Panc1 (cell line): ENCODE results near the gene OR2G3. TPM values are rescaled to one million over a fixed set of nuclear protein-coding genes. Genes with fewer than 3 reads are reported as not detected.

Source experiments
- ATAC-seq: fragments of 200-7000 bp; cut with Tn5 transposase; 2 replicates; pipeline ENCODE4 v1.9.1; 2020; ENCODE audit warnings: mild to moderate bottlenecking, moderate library complexity
- BruUV-seq: library from RNA; stranded (reverse); fragments of 400-500 nt; replicated peaks from 2 replicates; lab custom pipeline; 2021; lab: Mats Ljungman, UMichigan
- CTCF ChIA-PET: fragments of 300-600 bp; sonication (Branson Sonifier 250); formaldehyde crosslinking; loops from one replicate; lab custom pipeline; 2022; ENCODE audit warnings: antibody characterized with exemption; lab: Charles Lee
- POLR2A ChIA-PET: fragments of 300-600 bp; sonication (Branson Sonifier 250); formaldehyde crosslinking; loops from one replicate; lab custom pipeline; 2022; ENCODE audit warnings: antibody characterized with exemption; lab: Charles Lee
- DNase-seq: peaks from one replicate; pipeline ENCODE4 v3.0.0-alpha.2; 2010; ENCODE audit warnings: low read depth, low spot score
- H3K27ac ChIP-seq: 2 replicates; pipeline ENCODE4 v1.5.1; 2011; ENCODE audit warnings: mild to moderate bottlenecking, low read length, inconsistent platforms
- H3K27me3 ChIP-seq: fragments of 200-500 bp; sonication (Bioruptor generic); 2 replicates; pipeline ENCODE4 v1.6.0; 2014; ENCODE audit warnings: low read length, inconsistent platforms; ENCODE audit not compliant: control insufficient read depth, insufficient read depth
- H3K36me3 ChIP-seq: fragments of 200-500 bp; sonication (Bioruptor generic); 2 replicates; pipeline ENCODE4 v1.5.1; 2014; ENCODE audit warnings: inconsistent platforms, mild to moderate bottlenecking, low read length, moderate library complexity; ENCODE audit not compliant: control insufficient read depth, insufficient read depth
- H3K4me1 ChIP-seq: 2 replicates; pipeline ENCODE4 v1.5.1; 2011; ENCODE audit warnings: inconsistent platforms, mild to moderate bottlenecking, low read length, moderate library complexity; ENCODE audit not compliant: control insufficient read depth, insufficient read depth
- H3K4me3 ChIP-seq, 2 experiments: 2 replicates each; pipeline ENCODE4 v1.5.1; 2011 to 2012; ENCODE audit warnings: low read depth in 2 of 2, low read length in 2 of 2, mild to moderate bottlenecking in 2 of 2, inconsistent platforms in 1 of 2, moderate library complexity in 1 of 2
- H3K9me3 ChIP-seq: fragments of 200-500 bp; sonication (Bioruptor generic); 2 replicates; pipeline ENCODE4 v1.5.1; 2014; ENCODE audit warnings: low read depth, mild to moderate bottlenecking, inconsistent platforms, low read length, moderate library complexity; ENCODE audit not compliant: control insufficient read depth, insufficient read depth
- CTCF ChIP-seq: fragments of 450-650 bp; IDR thresholded peaks from 2 replicates; pipeline ENCODE4 v1.5.1; 2017; ENCODE audit warnings: mild to moderate bottlenecking
- POLR2AphosphoS5 ChIP-seq: IDR thresholded peaks from 2 replicates; pipeline ENCODE4 v1.6.1; 2012; ENCODE audit warnings: mild to moderate bottlenecking, low read depth, low read length, moderate library complexity
- SIN3A ChIP-seq: IDR thresholded peaks from 2 replicates; pipeline ENCODE4 v1.6.1; 2012; ENCODE audit warnings: low read depth, mild to moderate bottlenecking, low read length, moderate library complexity, borderline replicate concordance; ENCODE audit not compliant: insufficient read depth
- TCF7L2 ChIP-seq: IDR thresholded peaks from 2 replicates; pipeline ENCODE4 v1.6.1; 2011; ENCODE audit warnings: mild to moderate bottlenecking, low read depth, low read length, inconsistent platforms
- in situ Hi-C: cut with HindIII; loops from 2 replicates; pipeline ENCODE4 v1.10.0; 2016; ENCODE audit warnings: low sequenced_read_pairs, low pct_unique_long_range_greater_than_20kb
- intact Hi-C: fragments of 100-400 bp; cut with micrococcal nuclease; formaldehyde crosslinking; loops from one replicate; pipeline ENCODE4 v1.10.0; 2022; ENCODE audit not compliant: unreplicated experiment
- total RNA-seq: library from RNA; stranded (reverse); gene quantifications from one replicate; pipeline ENCODE4 v1.2.1, GENCODE V29; 2021; ENCODE audit not compliant: unreplicated experiment
- TF ChIP-seq, protein P1 (sequence below), 2 experiments: IDR thresholded peaks; 2 replicates each; pipeline ENCODE4 v1.6.1; 2011 to 2012; ENCODE audit warnings: low read depth in 2 of 2, control low read depth in 1 of 2, low read length in 1 of 2, mild to moderate bottlenecking in 1 of 2, moderate library complexity in 1 of 2; ENCODE audit not compliant: insufficient read depth in 1 of 2

OR2G3 gene
- total RNA-seq, 1 experiment from 2014 or later: not detected

DNA sequence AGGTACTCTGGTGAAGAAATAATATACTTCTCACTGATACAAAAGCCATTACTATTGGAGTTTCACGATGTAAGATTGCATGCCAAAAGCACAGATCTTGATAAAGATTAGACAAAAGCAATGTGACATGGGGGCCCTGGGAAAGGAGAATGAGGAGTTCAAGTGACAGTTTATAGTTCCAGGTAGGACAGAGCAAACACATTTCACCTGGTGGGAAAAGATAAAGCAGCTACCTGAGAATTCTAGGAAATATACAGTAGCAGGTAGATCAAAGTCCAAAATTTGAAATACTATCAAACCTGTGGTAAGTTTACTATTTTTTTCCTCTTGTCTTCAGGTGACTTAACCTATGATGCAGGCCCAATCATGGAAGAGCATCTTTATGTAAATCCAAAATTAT lies 8.0 kb downstream of the OR2G3 start:
- intact Hi-C loops (no loop called here), in situ Hi-C loops (no loop called here)
- Histone ChIP-seq H3K36me3 (no peaks in the 10 kb centered on the region), H3K9me3 (no peaks in the 10 kb centered on the region), H3K27ac (no peak overlapping the region), H3K4me3 (no peak overlapping the region), H3K27me3 (no peaks in the 10 kb centered on the region), H3K4me1 (no peaks in the 10 kb centered on the region)
- DNase-seq: no peak
- CTCF ChIA-PET: no interaction called here
- POLR2A ChIA-PET: no interaction called here
- BruUV-seq: no TSS peak
- no peak for ATAC-seq
- TF ChIP-seq POLR2AphosphoS5 (no peak), SIN3A (no peak), TCF7L2 (no peak), CTCF (no peak)
- TF ChIP-seq, protein P1, sequence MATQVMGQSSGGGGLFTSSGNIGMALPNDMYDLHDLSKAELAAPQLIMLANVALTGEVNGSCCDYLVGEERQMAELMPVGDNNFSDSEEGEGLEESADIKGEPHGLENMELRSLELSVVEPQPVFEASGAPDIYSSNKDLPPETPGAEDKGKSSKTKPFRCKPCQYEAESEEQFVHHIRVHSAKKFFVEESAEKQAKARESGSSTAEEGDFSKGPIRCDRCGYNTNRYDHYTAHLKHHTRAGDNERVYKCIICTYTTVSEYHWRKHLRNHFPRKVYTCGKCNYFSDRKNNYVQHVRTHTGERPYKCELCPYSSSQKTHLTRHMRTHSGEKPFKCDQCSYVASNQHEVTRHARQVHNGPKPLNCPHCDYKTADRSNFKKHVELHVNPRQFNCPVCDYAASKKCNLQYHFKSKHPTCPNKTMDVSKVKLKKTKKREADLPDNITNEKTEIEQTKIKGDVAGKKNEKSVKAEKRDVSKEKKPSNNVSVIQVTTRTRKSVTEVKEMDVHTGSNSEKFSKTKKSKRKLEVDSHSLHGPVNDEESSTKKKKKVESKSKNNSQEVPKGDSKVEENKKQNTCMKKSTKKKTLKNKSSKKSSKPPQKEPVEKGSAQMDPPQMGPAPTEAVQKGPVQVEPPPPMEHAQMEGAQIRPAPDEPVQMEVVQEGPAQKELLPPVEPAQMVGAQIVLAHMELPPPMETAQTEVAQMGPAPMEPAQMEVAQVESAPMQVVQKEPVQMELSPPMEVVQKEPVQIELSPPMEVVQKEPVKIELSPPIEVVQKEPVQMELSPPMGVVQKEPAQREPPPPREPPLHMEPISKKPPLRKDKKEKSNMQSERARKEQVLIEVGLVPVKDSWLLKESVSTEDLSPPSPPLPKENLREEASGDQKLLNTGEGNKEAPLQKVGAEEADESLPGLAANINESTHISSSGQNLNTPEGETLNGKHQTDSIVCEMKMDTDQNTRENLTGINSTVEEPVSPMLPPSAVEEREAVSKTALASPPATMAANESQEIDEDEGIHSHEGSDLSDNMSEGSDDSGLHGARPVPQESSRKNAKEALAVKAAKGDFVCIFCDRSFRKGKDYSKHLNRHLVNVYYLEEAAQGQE (IDR thresholded peaks at IDR 0.05; ENCODE audit: insufficient read depth in 1 of 2, low read depth in 2 of 2, low read length in 1 of 2): no peak

DNA sequence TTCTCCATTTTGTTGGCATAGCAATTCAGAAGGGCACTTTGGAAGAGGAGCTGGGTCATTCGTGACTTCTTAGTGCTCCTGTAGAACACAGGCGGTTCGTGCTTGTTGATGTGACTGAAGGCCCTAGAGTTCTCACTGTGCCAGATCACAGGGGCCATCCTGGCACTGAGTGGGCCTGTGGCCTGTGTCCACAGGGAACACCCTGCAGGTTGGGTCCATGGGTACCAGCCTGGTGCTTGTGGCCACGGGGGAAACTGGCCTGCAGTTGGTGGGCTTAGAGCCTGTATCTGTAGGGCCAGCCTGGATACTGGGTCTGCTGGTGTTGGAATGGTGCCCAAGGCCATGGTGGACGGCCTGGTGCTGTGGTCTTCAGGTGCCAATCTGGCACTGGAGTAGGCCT lies 9.2 kb downstream of the OR2G3 start:
- DNase-seq (no peak), ATAC-seq (no peak)
- ChIA-PET CTCF (no interaction called here), POLR2A (no interaction called here)
- BruUV-seq: no TSS peak
- Histone ChIP-seq H3K27ac (no peak overlapping the region), H3K27me3 (no peaks in the 10 kb centered on the region), H3K36me3 (no peaks in the 10 kb centered on the region), H3K4me3 (no peak overlapping the region), H3K9me3 (no peaks in the 10 kb centered on the region), H3K4me1 (no peaks in the 10 kb centered on the region)
- in situ Hi-C loops: no loop called here
- intact Hi-C loops: no loop called here
- TF ChIP-seq CTCF (no peak), SIN3A (no peak), POLR2AphosphoS5 (no peak)

GRCh38 chr1:247627951-247628350 lies 22.6 kb downstream of the OR2G3 start:
- BruUV-seq: no TSS peak
- in situ Hi-C loops (no loop called here), intact Hi-C loops (no loop called here)
- no peak for DNase-seq
- CTCF ChIA-PET: no interaction called here
- Histone ChIP-seq H3K27me3 (no peaks in the 10 kb centered on the region), H3K27ac (no peak overlapping the region), H3K36me3 (no peaks in the 10 kb centered on the region), H3K4me1 (no peaks in the 10 kb centered on the region), H3K9me3 (no peaks in the 10 kb centered on the region), H3K4me3 (no peak overlapping the region)
- POLR2A ChIA-PET: no interaction called here
- no peak for TF ChIP-seq TCF7L2
- TF ChIP-seq SIN3A: no peak
- TF ChIP-seq POLR2AphosphoS5: no peak
- no peak for TF ChIP-seq CTCF
- TF ChIP-seq, protein P1 (IDR thresholded peaks at IDR 0.05; ENCODE audit: insufficient read depth in 1 of 2, low read depth in 2 of 2, low read length in 1 of 2): no peak
- no peak for ATAC-seq
